Endothelial cell of umbilical vein (primary cell): ENCODE measurements around the gene SLC15A5.

Experiments
- CTCF ChIP-seq, 2 donors: IDR thresholded peaks; 1 replicate in 1 of 2; 2 replicates in 1 of 2; pipeline ENCODE4 v1.5.1; 2011; ENCODE audit warnings: low read length in 2 of 2, mild to moderate bottlenecking in 2 of 2, moderate library complexity in 2 of 2, control low read depth in 1 of 2, inconsistent platforms in 1 of 2, low read depth in 1 of 2; ENCODE audit not compliant: insufficient read depth in 1 of 2; ENCODE audit errors: extremely low read depth in 1 of 2
- EZH2 ChIP-seq: IDR thresholded peaks from 2 replicates; pipeline ENCODE4 v1.6.1; 2012; ENCODE audit warnings: borderline replicate concordance, low read depth, mild to moderate bottlenecking, moderate library complexity, low read length, inconsistent platforms; ENCODE audit not compliant: severe bottlenecking
- JUN ChIP-seq: IDR thresholded peaks from 2 replicates; pipeline ENCODE4 v1.6.1; 2011; ENCODE audit warnings: borderline replicate concordance, low read depth; ENCODE audit not compliant: insufficient read length, insufficient read depth
- MYC ChIP-seq: IDR thresholded peaks from one replicate; pipeline ENCODE4 v1.6.1; 2011; ENCODE audit warnings: mild to moderate bottlenecking, low read depth, low read length
- POLR2A ChIP-seq: IDR thresholded peaks from 2 replicates; pipeline ENCODE4 v1.6.1; 2012; ENCODE audit warnings: low read depth, mild to moderate bottlenecking, control low read depth, low read length
- POLR2AphosphoS5 ChIP-seq: IDR thresholded peaks from 2 replicates; pipeline ENCODE4 v1.6.1; 2012; ENCODE audit warnings: low read depth, mild to moderate bottlenecking, control low read depth, low read length, moderate library complexity; ENCODE audit not compliant: insufficient read depth
- TF ChIP-seq, protein P1 (sequence below): IDR thresholded peaks from 2 replicates; pipeline ENCODE4 v1.6.1; 2011; ENCODE audit not compliant: insufficient read depth, insufficient read length

- TF ChIP-seq POLR2A (no peak), EZH2 (no peak), CTCF (IDR thresholded peaks at IDR 0.05; ENCODE audit: extremely low read depth in 1 of 2, insufficient read depth in 1 of 2, low read depth in 1 of 2, low read length in 2 of 2) (no peak), JUN (no peak), POLR2AphosphoS5 (no peak), MYC (no peak)
- TF ChIP-seq, protein P1, sequence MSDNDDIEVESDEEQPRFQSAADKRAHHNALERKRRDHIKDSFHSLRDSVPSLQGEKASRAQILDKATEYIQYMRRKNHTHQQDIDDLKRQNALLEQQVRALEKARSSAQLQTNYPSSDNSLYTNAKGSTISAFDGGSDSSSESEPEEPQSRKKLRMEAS = no peak
Measured at GRCh38 chr12:16155938-16156337, 121.5 kb downstream of the SLC15A5 start.
